ENCODE results near the gene CXCL1. TPM values are rescaled to one million over a fixed set of nuclear protein-coding genes. Genes with fewer than 3 reads are reported as not detected.

CXCL1 gene
- total and polyA plus RNA-seq, 2 experiments from 2014 or later, result 9.6 to 28.8 TPM

GRCh38 chr4:73902817-73903547 is 33.8 kb downstream of the CXCL1 start:
- DNase-seq (ENCODE audit: low spot score), result no peak
- Histone ChIP-seq H3K36me3 (replicated peaks; ENCODE audit: insufficient read depth, low read depth) (no peaks in the 10 kb centered on the region), H3K27me3 (no peaks in the 10 kb centered on the region), H2AFZ (no peak overlapping the region), H3K79me2 (no peaks in the 10 kb centered on the region), H3K4me3 (no peak overlapping the region), H3K9me3 (ENCODE audit: low read depth) (no peaks in the 10 kb centered on the region), H3K4me1 (ENCODE audit: insufficient read depth) (no peaks in the 10 kb centered on the region), H3K4me2 (no peak overlapping the region), H4K20me1 (ENCODE audit: insufficient read depth, poor library complexity, severe bottlenecking) (no peaks in the 10 kb centered on the region), H3K27ac (no peak overlapping the region), H3K9me2 (replicated peaks; ENCODE audit: insufficient read depth) (no peaks in the 10 kb centered on the region)
- 63% methylated on average over 3 of the region's 3 CpGs for WGBS (ENCODE audit: low lambda C conversion rate, missing lambda C conversion rate)
- TF ChIP-seq, protein P1, sequence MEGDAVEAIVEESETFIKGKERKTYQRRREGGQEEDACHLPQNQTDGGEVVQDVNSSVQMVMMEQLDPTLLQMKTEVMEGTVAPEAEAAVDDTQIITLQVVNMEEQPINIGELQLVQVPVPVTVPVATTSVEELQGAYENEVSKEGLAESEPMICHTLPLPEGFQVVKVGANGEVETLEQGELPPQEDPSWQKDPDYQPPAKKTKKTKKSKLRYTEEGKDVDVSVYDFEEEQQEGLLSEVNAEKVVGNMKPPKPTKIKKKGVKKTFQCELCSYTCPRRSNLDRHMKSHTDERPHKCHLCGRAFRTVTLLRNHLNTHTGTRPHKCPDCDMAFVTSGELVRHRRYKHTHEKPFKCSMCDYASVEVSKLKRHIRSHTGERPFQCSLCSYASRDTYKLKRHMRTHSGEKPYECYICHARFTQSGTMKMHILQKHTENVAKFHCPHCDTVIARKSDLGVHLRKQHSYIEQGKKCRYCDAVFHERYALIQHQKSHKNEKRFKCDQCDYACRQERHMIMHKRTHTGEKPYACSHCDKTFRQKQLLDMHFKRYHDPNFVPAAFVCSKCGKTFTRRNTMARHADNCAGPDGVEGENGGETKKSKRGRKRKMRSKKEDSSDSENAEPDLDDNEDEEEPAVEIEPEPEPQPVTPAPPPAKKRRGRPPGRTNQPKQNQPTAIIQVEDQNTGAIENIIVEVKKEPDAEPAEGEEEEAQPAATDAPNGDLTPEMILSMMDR (IDR thresholded peaks at IDR 0.05; ENCODE audit: poor library complexity), result no peak
- TF ChIP-seq EZH2phosphoT487 (IDR thresholded peaks at IDR 0.05; ENCODE audit: low read depth, severe bottlenecking, unreplicated experiment), result no peak
- TF ChIP-seq EZH2 (IDR thresholded peaks at IDR 0.05; ENCODE audit: borderline replicate concordance), result no peak

GRCh38 chr4:73904491-73904890 is 35.3 kb downstream of the CXCL1 start:
- Histone ChIP-seq H2AFZ (no peak overlapping the region), H3K4me2 (no peak overlapping the region), H3K27me3 (no peaks in the 10 kb centered on the region), H3K79me2 (no peaks in the 10 kb centered on the region), H4K20me1 (ENCODE audit: insufficient read depth, poor library complexity, severe bottlenecking) (no peaks in the 10 kb centered on the region), H3K4me1 (ENCODE audit: insufficient read depth) (no peaks in the 10 kb centered on the region), H3K36me3 (replicated peaks; ENCODE audit: insufficient read depth, low read depth) (no peaks in the 10 kb centered on the region), H3K4me3 (no peak overlapping the region), H3K9me3 (ENCODE audit: low read depth) (no peaks in the 10 kb centered on the region), H3K9me2 (replicated peaks; ENCODE audit: insufficient read depth) (no peaks in the 10 kb centered on the region), H3K27ac (no peak overlapping the region)
- no peak for DNase-seq (ENCODE audit: low spot score)
- 77% methylated on average over 4 of the region's 4 CpGs for WGBS (ENCODE audit: low lambda C conversion rate, missing lambda C conversion rate)
- TF ChIP-seq EZH2phosphoT487 (IDR thresholded peaks at IDR 0.05; ENCODE audit: low read depth, severe bottlenecking, unreplicated experiment), result no peak
- no peak for TF ChIP-seq EZH2 (IDR thresholded peaks at IDR 0.05; ENCODE audit: borderline replicate concordance)
- TF ChIP-seq, protein P1 (IDR thresholded peaks at IDR 0.05; ENCODE audit: poor library complexity), result no peak

GRCh38 chr4:73908965-73909364 is 39.8 kb downstream of the CXCL1 start:
- H3K79me2 ChIP-seq, result no peaks in the 10 kb centered on the region
- H3K4me1 ChIP-seq (ENCODE audit: insufficient read depth), result no peaks in the 10 kb centered on the region
- no peak overlapping the region for H3K27ac ChIP-seq
- H3K9me2 ChIP-seq (replicated peaks; ENCODE audit: insufficient read depth), result no peaks in the 10 kb centered on the region
- DNase-seq (ENCODE audit: low spot score), result no peak
- no peaks in the 10 kb centered on the region for H3K9me3 ChIP-seq (ENCODE audit: low read depth)
- H4K20me1 ChIP-seq (ENCODE audit: insufficient read depth, poor library complexity, severe bottlenecking), result no peaks in the 10 kb centered on the region
- H3K27me3 ChIP-seq, result no peaks in the 10 kb centered on the region
- no peak overlapping the region for H3K4me3 ChIP-seq
- H3K4me2 ChIP-seq, result no peak overlapping the region
- H3K36me3 ChIP-seq (replicated peaks; ENCODE audit: insufficient read depth, low read depth), result no peaks in the 10 kb centered on the region
- H2AFZ ChIP-seq, result no peak overlapping the region
- no peak for TF ChIP-seq EZH2 (IDR thresholded peaks at IDR 0.05; ENCODE audit: borderline replicate concordance)
- TF ChIP-seq, protein P1 (IDR thresholded peaks at IDR 0.05; ENCODE audit: poor library complexity), result no peak
- TF ChIP-seq EZH2phosphoT487 (IDR thresholded peaks at IDR 0.05; ENCODE audit: low read depth, severe bottlenecking, unreplicated experiment), result no peak

Measured in hepatocyte (in vitro differentiated cells).